K562 (cell line): Measurements from ENCODE around the gene ATF1. TPM values are rescaled to one million over a fixed set of nuclear protein-coding genes. Genes with fewer than 3 reads are reported as not detected.
A peak's percentile ranks its signal among the peaks of the same experiment; 100 is the strongest.

Source experiments
- BACH1 ChIP-seq: fragments of 200-800 bp; sonication (Bioruptor generic); IDR thresholded peaks from 2 replicates; pipeline ENCODE4 v1.6.1; 2016; ENCODE audit warnings: missing genetic modification characterization, missing compliant biosample characterization
- CBX2 ChIP-seq: fragments of 200-600 bp; sonication (generic); IDR thresholded peaks from one replicate; pipeline ENCODE4 v1.6.1; 2012; ENCODE audit warnings: mild to moderate bottlenecking, low read length, inconsistent platforms; ENCODE audit not compliant: insufficient read depth, poor library complexity, severe bottlenecking
- CREB3 ChIP-seq: fragments of 450-650 bp; conservative IDR thresholded peaks from 2 replicates; pipeline ENCODE4 v1.6.1; 2016; ENCODE audit warnings: missing genetic modification characterization, low read depth, mild to moderate bottlenecking, missing compliant biosample characterization, moderate library complexity
- DNMT1 ChIP-seq: fragments of 450-650 bp; IDR thresholded peaks from 2 replicates; pipeline ENCODE4 v1.6.1; 2016; ENCODE audit warnings: antibody characterized with exemption, mild to moderate bottlenecking
- HNRNPH1 ChIP-seq: fragments of 200-400 bp; formaldehyde crosslinking; optimal IDR thresholded peaks from 2 replicates; pipeline ENCODE3; 2017; ENCODE audit warnings: low read depth, mild to moderate bottlenecking, low read length, moderate library complexity
- ID3 ChIP-seq, 2 experiments: fragments of 250-450 bp in 1 of 2; fragments of 450-650 bp in 1 of 2; sonication (Bioruptor Pico) in 1 of 2; IDR thresholded peaks; 2 replicates each; pipeline versions ENCODE4 v1.6.1 to v1.8.0; 2016 to 2021; ENCODE audit warnings: mild to moderate bottlenecking in 2 of 2, moderate library complexity in 2 of 2, missing compliant biosample characterization in 1 of 2, missing genetic modification characterization in 1 of 2
- JUN ChIP-seq, 2 experiments: sonication (generic) in 1 of 2; formaldehyde crosslinking in 1 of 2; IDR thresholded peaks; 2 replicates each; pipeline versions ENCODE4 v1.6.1 to v1.8.0; 2012 to 2022; ENCODE audit warnings: borderline replicate concordance in 2 of 2, mild to moderate bottlenecking in 2 of 2, improper control_type of control experiment in 1 of 2, low read depth in 1 of 2, low read length in 1 of 2, missing genetic modification reagents in 1 of 2
- MAZ ChIP-seq, 2 experiments: fragments of 450-650 bp in 1 of 2; sonication (generic) in 1 of 2; formaldehyde crosslinking; IDR thresholded peaks in 1 of 2; conservative IDR thresholded peaks in 1 of 2; 2 replicates each; pipeline versions ENCODE4 v1.4.0 to v1.5.0; 2020; ENCODE audit warnings: mild to moderate bottlenecking in 1 of 2, missing genetic modification reagents in 1 of 2
- MBD1 ChIP-seq: fragments of 250-450 bp; sonication (Bioruptor Pico); IDR thresholded peaks from 2 replicates; pipeline ENCODE4 v1.8.0; 2022; ENCODE audit warnings: inconsistent platforms
- MBD2 ChIP-seq: sonication (generic); IDR thresholded peaks from 2 replicates; pipeline ENCODE4 v1.6.1; 2016; ENCODE audit warnings: low read depth, borderline replicate concordance
- NELFE ChIP-seq: IDR thresholded peaks from 2 replicates; pipeline ENCODE4 v1.6.1; 2011; ENCODE audit warnings: mild to moderate bottlenecking; ENCODE audit not compliant: insufficient read depth, insufficient read length
- NR2F6 ChIP-seq: fragments of 450-650 bp; formaldehyde crosslinking; IDR thresholded peaks from 2 replicates; pipeline ENCODE4 v1.4.0; 2020; ENCODE audit warnings: mild to moderate bottlenecking
- POLR2A ChIP-seq: fragments of 450-650 bp; conservative IDR thresholded peaks from 2 replicates; pipeline ENCODE4 v1.6.1; 2016
- RBM34 ChIP-seq: fragments of 200-400 bp; formaldehyde crosslinking; IDR thresholded peaks from 2 replicates; pipeline ENCODE4 v1.6.1; 2018; ENCODE audit warnings: low read length, borderline replicate concordance; ENCODE audit not compliant: insufficient read depth
- TCF3 ChIP-seq: sonication (generic); formaldehyde crosslinking; IDR thresholded peaks from 2 replicates; pipeline ENCODE4 v1.4.0; 2020; ENCODE audit warnings: mild to moderate bottlenecking, missing genetic modification reagents
- ZFP30 ChIP-seq: fragments of 250-450 bp; sonication (Bioruptor Pico); IDR thresholded peaks from 2 replicates; pipeline ENCODE4 v1.8.0; 2022; ENCODE audit warnings: moderate library complexity, mild to moderate bottlenecking, inconsistent platforms, borderline replicate concordance
- ZNF121 ChIP-seq: sonication (generic); formaldehyde crosslinking; conservative IDR thresholded peaks from 2 replicates; pipeline ENCODE4 v1.8.0; 2022; ENCODE audit warnings: missing genetic modification reagents
- ZNF316 ChIP-seq: fragments of 450-650 bp; IDR thresholded peaks from 2 replicates; pipeline ENCODE4 v1.6.1; 2016
- polyA plus RNA-seq, 8 experiments: library from polyadenylated mRNA; depleted of rRNA in 4 of 8; stranded (reverse) in 5 of 8; unstranded in 3 of 8; fragments of >200 nt; fragmentation: Nextera tagmentation in 2 of 8; fragmentation: Illumina TruSeq in 1 of 8; extraction: Ambion mirVana in 2 of 8; extraction: Trizol in 1 of 8; gene quantifications; 2 replicates each; pipeline versions ENCODE4 v1.2.1 to v1.2.3, GENCODE V29; 2011 to 2014; ENCODE audit warnings: inconsistent platforms in 1 of 8, missing spikeins in 1 of 8
- total RNA-seq, 7 experiments: library from RNA; depleted of rRNA in 6 of 7; stranded (reverse); fragments of >200 nt in 6 of 7; fragmentation: Illumina TruSeq in 2 of 7; extraction: Trizol in 2 of 7; gene quantifications; 2 replicates each; pipeline versions ENCODE4 v1.2.1 to v1.2.3, GENCODE V29; 2011 to 2021; ENCODE audit warnings: low replicate concordance in 1 of 7
- TF ChIP-seq, protein P1 (sequence below), 2 experiments: fragments of 450-650 bp; IDR thresholded peaks; 2 replicates each; pipeline ENCODE4 v1.6.1; 2016
- TF ChIP-seq, protein P2 (sequence below): fragments of 250-450 bp; sonication (Bioruptor Pico); IDR thresholded peaks from 2 replicates; pipeline ENCODE4 v1.8.0; 2021; ENCODE audit warnings: borderline replicate concordance, mild to moderate bottlenecking, moderate library complexity; ENCODE audit not compliant: poor library complexity, severe bottlenecking

The ATF1 gene
- total and polyA plus RNA-seq, 9 of the 15 experiments (the other 6 are each of a cell fraction or from before 2014, with no cell fraction given) = 19.8 to 83.5 (median 51.4) TPM

- TF ChIP-seq NELFE = no peak
- TF ChIP-seq NR2F6 = no peak
- no peak for TF ChIP-seq RBM34
- TF ChIP-seq CREB3 (tag) = peak; percentile 33; the same call in 1 of the 2 replicates
- no peak for TF ChIP-seq DNMT1
- TF ChIP-seq, protein P1, sequence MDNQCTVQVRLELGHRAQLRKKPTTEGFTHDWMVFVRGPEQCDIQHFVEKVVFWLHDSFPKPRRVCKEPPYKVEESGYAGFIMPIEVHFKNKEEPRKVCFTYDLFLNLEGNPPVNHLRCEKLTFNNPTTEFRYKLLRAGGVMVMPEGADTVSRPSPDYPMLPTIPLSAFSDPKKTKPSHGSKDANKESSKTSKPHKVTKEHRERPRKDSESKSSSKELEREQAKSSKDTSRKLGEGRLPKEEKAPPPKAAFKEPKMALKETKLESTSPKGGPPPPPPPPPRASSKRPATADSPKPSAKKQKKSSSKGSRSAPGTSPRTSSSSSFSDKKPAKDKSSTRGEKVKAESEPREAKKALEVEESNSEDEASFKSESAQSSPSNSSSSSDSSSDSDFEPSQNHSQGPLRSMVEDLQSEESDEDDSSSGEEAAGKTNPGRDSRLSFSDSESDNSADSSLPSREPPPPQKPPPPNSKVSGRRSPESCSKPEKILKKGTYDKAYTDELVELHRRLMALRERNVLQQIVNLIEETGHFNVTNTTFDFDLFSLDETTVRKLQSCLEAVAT (IDR thresholded peaks at IDR 0.05) = peak; percentile 70 to 93
- no peak for TF ChIP-seq HNRNPH1
- TF ChIP-seq POLR2A = no peak
- TF ChIP-seq ZFP30 (CRISPR knock-in tag) = no peak
- TF ChIP-seq MBD2 = no peak
- TF ChIP-seq MAZ (CRISPR knock-in tag; conservative IDR thresholded peaks at IDR 0.05 in 1 of 2, IDR thresholded peaks at IDR 0.05 in 1 of 2) = peak in 1 of 2 experiments; percentile 29; a peak in 1 of 4 replicates
- TF ChIP-seq, protein P2, sequence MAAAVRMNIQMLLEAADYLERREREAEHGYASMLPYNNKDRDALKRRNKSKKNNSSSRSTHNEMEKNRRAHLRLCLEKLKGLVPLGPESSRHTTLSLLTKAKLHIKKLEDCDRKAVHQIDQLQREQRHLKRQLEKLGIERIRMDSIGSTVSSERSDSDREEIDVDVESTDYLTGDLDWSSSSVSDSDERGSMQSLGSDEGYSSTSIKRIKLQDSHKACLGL = no peak
- TF ChIP-seq BACH1 = 0 out of 2 replicates have a peak, but pooled peaks have one; percentile 33
- TF ChIP-seq ID3 (CRISPR knock-in tag; IDR thresholded peaks at IDR 0.05) = no peak
- TF ChIP-seq ID3 (tag; IDR thresholded peaks at IDR 0.05) = no peak
- TF ChIP-seq JUN (IDR thresholded peaks at IDR 0.05; ENCODE audit: borderline replicate concordance, low read depth, low read length) = 0 out of 2 replicates have a peak, but pooled peaks have one; percentile 6
- no peak for TF ChIP-seq JUN (CRISPR knock-in tag; IDR thresholded peaks at IDR 0.05; ENCODE audit: borderline replicate concordance)
- peak; percentile 95 for TF ChIP-seq ZNF316
- TF ChIP-seq CBX2 = no peak
- no peak for TF ChIP-seq TCF3 (CRISPR knock-in tag)
- no peak for TF ChIP-seq MBD1 (CRISPR knock-in tag)
- TF ChIP-seq ZNF121 (CRISPR knock-in tag) = no peak
Observed at GRCh38 chr12:50765095-50765911, 1.4 kb downstream of the ATF1 start (continued).
